Chondrocyte (in vitro differentiated cells): ENCODE results near the gene DACT3. TPM values are rescaled to one million over a fixed set of nuclear protein-coding genes. Genes with fewer than 3 reads are reported as not detected.

Experiments
- DNase-seq: peaks from one replicate; pipeline ENCODE4 v3.0.0; 2021; ENCODE audit warnings: mixed read lengths, low spot score
- H3K27ac Mint-ChIP-seq: one replicate; pipeline ENCODE4 v1.8.0; 2021; ENCODE audit warnings: mild to moderate bottlenecking, moderate library complexity, mixed read lengths; ENCODE audit not compliant: unreplicated experiment
- H3K27me3 Mint-ChIP-seq: 2 replicates; pipeline ENCODE4 v1.8.0; 2021; ENCODE audit warnings: low read depth, mixed read lengths
- H3K36me3 Mint-ChIP-seq: 2 replicates; pipeline ENCODE4 v1.8.0; 2021; ENCODE audit warnings: low read depth, mixed read lengths
- H3K4me1 Mint-ChIP-seq: 2 replicates; pipeline ENCODE4 v1.8.0; 2021; ENCODE audit warnings: low read depth, mild to moderate bottlenecking, mixed read lengths
- H3K4me3 Mint-ChIP-seq: one replicate; pipeline ENCODE4 v1.8.0; 2021; ENCODE audit warnings: mild to moderate bottlenecking, moderate library complexity, mixed read lengths; ENCODE audit not compliant: unreplicated experiment
- H3K9me3 Mint-ChIP-seq: 2 replicates; pipeline ENCODE4 v1.8.0; 2021; ENCODE audit warnings: low read depth, mixed read lengths
- CTCF ChIP-seq: fragments of 200-600 bp; sonication (generic); IDR thresholded peaks from 2 replicates; pipeline ENCODE4 v1.5.0; 2021; ENCODE audit warnings: antibody characterized with exemption, mild to moderate bottlenecking, moderate library complexity
- total RNA-seq: library from RNA; stranded (reverse); gene quantifications from 3 replicates; pipeline ENCODE4 v1.2.1, GENCODE V29; 2021

Gene DACT3
- total RNA-seq, 1 donor from 2014 or later, result 18.5 TPM

GRCh38 chr19:46646402-46646801 lies 14.6 kb downstream of the DACT3 start:
- H3K9me3 Mint-ChIP-seq, result no peaks in the 10 kb centered on the region
- no peak for DNase-seq
- H3K4me3 Mint-ChIP-seq, result no peak overlapping the region
- H3K36me3 Mint-ChIP-seq, result peaks cover 7% of the 10 kb centered on the region
- no peaks in the 10 kb centered on the region for H3K27me3 Mint-ChIP-seq
- no peak overlapping the region for H3K27ac Mint-ChIP-seq
- H3K4me1 Mint-ChIP-seq, result no peaks in the 10 kb centered on the region
- no peak for TF ChIP-seq CTCF

GRCh38 chr19:46644720-46645119 lies 16.3 kb downstream of the DACT3 start:
- H3K36me3 Mint-ChIP-seq, result peaks cover 7% of the 10 kb centered on the region
- no peak overlapping the region for H3K4me3 Mint-ChIP-seq
- no peak overlapping the region for H3K27ac Mint-ChIP-seq
- TF ChIP-seq CTCF, result no peak
- no peaks in the 10 kb centered on the region for H3K27me3 Mint-ChIP-seq
- no peak for DNase-seq
- H3K4me1 Mint-ChIP-seq, result no peaks in the 10 kb centered on the region
- H3K9me3 Mint-ChIP-seq, result no peaks in the 10 kb centered on the region

GRCh38 chr19:46640656-46641055 lies 20.3 kb downstream of the DACT3 start:
- Mint-ChIP-seq H3K27me3 (no peaks in the 10 kb centered on the region), H3K36me3 (no peaks in the 10 kb centered on the region), H3K4me3 (no peak overlapping the region), H3K4me1 (no peaks in the 10 kb centered on the region), H3K9me3 (no peaks in the 10 kb centered on the region), H3K27ac (no peak overlapping the region)
- no peak for TF ChIP-seq CTCF
- no peak for DNase-seq

- Mint-ChIP-seq H3K9me3 (no peaks in the 10 kb centered on the region), H3K4me1 (no peaks in the 10 kb centered on the region), H3K27me3 (peaks cover 2% of the 10 kb centered on the region), H3K27ac (no peak overlapping the region), H3K36me3 (no peaks in the 10 kb centered on the region), H3K4me3 (peak overlapping the region; percentile 51)
- no peak for DNase-seq
- no peak for TF ChIP-seq CTCF
These were observed 21.4 kb downstream of the DACT3 start for GRCh38 chr19:46639358-46640182.

GRCh38 chr19:46637224-46637623 lies 23.8 kb downstream of the DACT3 start:
- H3K4me1 Mint-ChIP-seq, result peaks cover 10% of the 10 kb centered on the region
- TF ChIP-seq CTCF, result no peak
- no peak overlapping the region for H3K27ac Mint-ChIP-seq
- DNase-seq, result no peak
- peaks cover 2% of the 10 kb centered on the region for H3K27me3 Mint-ChIP-seq
- H3K4me3 Mint-ChIP-seq, result no peak overlapping the region
- no peaks in the 10 kb centered on the region for H3K36me3 Mint-ChIP-seq
- no peaks in the 10 kb centered on the region for H3K9me3 Mint-ChIP-seq
